Body of pancreas (tissue), 4 donors: ENCODE measurements around the gene MAML3. TPM values are rescaled to one million over a fixed set of nuclear protein-coding genes. Genes with fewer than 3 reads are reported as not detected.

Experiments
- ATAC-seq: fragments of 150-250 bp; one replicate; pipeline ENCODE4 v1.9.1; 2016
- DNase-seq, 4 donors: peaks; one replicate each; pipeline ENCODE4 v3.0.0-alpha.2; 2019
- H3K27ac ChIP-seq, 4 donors: fragments of 200-600 bp; sonication (generic); 1 replicate in 3 of 4; 2 replicates in 1 of 4; pipeline versions ENCODE4 v1.5.1 to v1.6.1; 2016 to 2019; ENCODE audit warnings: mild to moderate bottlenecking in 1 of 4, mixed read lengths in 1 of 4, moderate library complexity in 1 of 4
- H3K27me3 ChIP-seq, 2 donors: fragments of 200-600 bp; sonication (generic); one replicate each; pipeline ENCODE4 v1.6.0; 2016; ENCODE audit warnings: mild to moderate bottlenecking in 1 of 2
- H3K36me3 ChIP-seq, 2 donors: fragments of 200-600 bp; sonication (generic); replicated peaks in 1 of 2; 2 replicates each; pipeline ENCODE4 v1.5.1; 2016; ENCODE audit warnings: low read depth in 2 of 2; ENCODE audit not compliant: insufficient read depth in 1 of 2
- H3K4me1 ChIP-seq: fragments of 200-600 bp; sonication (generic); one replicate; pipeline ENCODE4 v1.6.0; 2016
- H3K4me3 ChIP-seq, 2 donors: fragments of 200-600 bp; sonication (generic); 1 replicate in 1 of 2; 2 replicates in 1 of 2; pipeline ENCODE4 v1.5.1; 2016 to 2019
- H3K9me3 ChIP-seq, 3 donors: fragments of 200-600 bp; sonication (generic); 1 replicate in 2 of 3; 2 replicates in 1 of 3; pipeline ENCODE4 v1.5.1; 2016
- CTCF ChIP-seq, 7 experiments: fragments of 450-650 bp in 4 of 7; fragments of 200-600 bp in 3 of 7; sonication (generic) in 3 of 7; IDR thresholded peaks; one replicate each; pipeline ENCODE4 v1.5.1; 2016 to 2019; ENCODE audit warnings: antibody characterized with exemption in 7 of 7
- POLR2A ChIP-seq, 3 donors: fragments of 450-650 bp; IDR thresholded peaks; one replicate each; pipeline ENCODE4 v1.6.1; 2016; ENCODE audit warnings: antibody characterized with exemption in 3 of 3, mild to moderate bottlenecking in 2 of 3
- WGBS, 2 donors: methylation state at CpG; one replicate each; pipeline ENCODE4 v1.1.5; 2017; 5-methylcytosine and 5-hydroxymethylcytosine counted together
- intact Hi-C: fragments of 100-400 bp; cut with DNase I; formaldehyde crosslinking; loops from one replicate; pipeline ENCODE4 v1.15.1; 2023
- total RNA-seq, 2 donors: library from RNA; depleted of rRNA; stranded (reverse); fragments of >200 nt; gene quantifications; one replicate each; pipeline ENCODE4 v1.1.0, GENCODE V29; 2016

MAML3 gene
- total RNA-seq, 2 donors from 2014 or later, result 11.2 to 11.4 TPM

GRCh38 chr4:140154572-140154891 lies 548 bp upstream of the MAML3 start:
- H3K4me3 ChIP-seq, result peak overlapping the region in 1 of 2 donors; percentile 61
- TF ChIP-seq CTCF (IDR thresholded peaks at IDR 0.05) (no peak), POLR2A (IDR thresholded peaks at IDR 0.05) (no peak)
- H3K36me3 ChIP-seq, result no peaks in the 10 kb centered on the region
- H3K9me3 ChIP-seq, result no peaks in the 10 kb centered on the region
- peak overlapping the region; percentile 84 to 99 (median 95) for H3K27ac ChIP-seq
- DNase-seq (no peak), ATAC-seq (no peak)
- intact Hi-C loops, result no loop called here
- H3K4me1 ChIP-seq, result peaks cover 24% of the 10 kb centered on the region
- WGBS, 2 donors, result 5 to 8% methylated on average over 3 of the region's 3 CpGs
- H3K27me3 ChIP-seq, result no peaks in the 10 kb centered on the region

GRCh38 chr4:140153419-140153717 lies 616 bp downstream of the MAML3 start:
- TF ChIP-seq CTCF (IDR thresholded peaks at IDR 0.05) (no peak), POLR2A (IDR thresholded peaks at IDR 0.05) (no peak)
- DNase-seq, result no peak
- H3K27me3 ChIP-seq, result no peaks in the 10 kb centered on the region
- intact Hi-C loops, result no loop called here
- H3K27ac ChIP-seq, result peak overlapping the region; percentile 84 to 99 (median 95)
- H3K9me3 ChIP-seq, result no peaks in the 10 kb centered on the region
- no peaks in the 10 kb centered on the region for H3K36me3 ChIP-seq
- peaks cover 29% of the 10 kb centered on the region for H3K4me1 ChIP-seq
- no peak for ATAC-seq
- H3K4me3 ChIP-seq, result peak overlapping the region; percentile 61 to 72
- WGBS, 2 donors, result 0 to 1% methylated on average over 14 of the region's 14 CpGs

- WGBS, 2 donors, result 0 to 1% methylated on average over 16 to 51 of the region's 54 CpGs
- H3K9me3 ChIP-seq, result no peaks in the 10 kb centered on the region
- H3K4me1 ChIP-seq, result peaks cover 29% of the 10 kb centered on the region
- peak overlapping the region; percentile 84 to 99 (median 95) for H3K27ac ChIP-seq
- ATAC-seq (peak; percentile 1), DNase-seq (peak; percentile 67 to 75 (median 74))
- intact Hi-C loops, result no loop called here
- peak overlapping the region; percentile 61 to 72 for H3K4me3 ChIP-seq
- no peak for TF ChIP-seq CTCF (IDR thresholded peaks at IDR 0.05)
- TF ChIP-seq POLR2A (IDR thresholded peaks at IDR 0.05), result peak; percentile 40 to 68 (median 60)
- no peaks in the 10 kb centered on the region for H3K36me3 ChIP-seq
- no peaks in the 10 kb centered on the region for H3K27me3 ChIP-seq
Measured at GRCh38 chr4:140152751-140153418, 1.1 kb downstream of the MAML3 start.

GRCh38 chr4:140152013-140152703 lies 1.8 kb downstream of the MAML3 start:
- WGBS, 2 donors, result 0 to 1% methylated on average over 47 to 50 of the region's 50 CpGs
- no peaks in the 10 kb centered on the region for H3K9me3 ChIP-seq
- intact Hi-C loops, result no loop called here

More at GRCh38 chr4:140152013-140152703, 1.8 kb downstream of the MAML3 start:
- Histone ChIP-seq H3K36me3 (no peaks in the 10 kb centered on the region), H3K27me3 (no peaks in the 10 kb centered on the region), H3K4me1 (peaks cover 31% of the 10 kb centered on the region), H3K27ac (peak overlapping the region; percentile 84 to 99 (median 95)), H3K4me3 (peak overlapping the region; percentile 61 to 72)
- TF ChIP-seq CTCF (IDR thresholded peaks at IDR 0.05), result peak in 5 of 7 experiments; percentile 8 to 49 (median 37)
- TF ChIP-seq POLR2A (IDR thresholded peaks at IDR 0.05), result peak in 1 of 3 donors; percentile 2
- ATAC-seq (peak; percentile 35), DNase-seq (peak; percentile 73 to 83 (median 77))
